ENCODE measurements around the gene WDFY4. TPM values are rescaled to one million over a fixed set of nuclear protein-coding genes. Genes with fewer than 3 reads are reported as not detected.

Gene WDFY4
- polyA plus RNA-seq, 1 donor from 2014 or later, result not detected

- TF ChIP-seq MXI1 (conservative IDR thresholded peaks at IDR 0.05; ENCODE audit: poor library complexity, severe bottlenecking) (no peak), TAF1 (IDR thresholded peaks at IDR 0.05; ENCODE audit: low read depth) (no peak), CTCF (IDR thresholded peaks at IDR 0.05; ENCODE audit: poor library complexity, severe bottlenecking) (no peak), SMC3 (conservative IDR thresholded peaks at IDR 0.05; ENCODE audit: poor library complexity) (no peak), EP300 (conservative IDR thresholded peaks at IDR 0.05; ENCODE audit: poor library complexity, severe bottlenecking) (no peak), RAD21 (conservative IDR thresholded peaks at IDR 0.05) (no peak)
- Histone ChIP-seq H3K9ac (ENCODE audit: low read length) (no peak overlapping the region), H3K79me2 (replicated peaks; ENCODE audit: insufficient read depth, low read length) (no peaks in the 10 kb centered on the region), H3K27ac (ENCODE audit: low read length) (no peak overlapping the region), H3K4me2 (ENCODE audit: low read length) (no peak overlapping the region), H3F3A (ENCODE audit: insufficient read depth, low read length, poor library complexity, severe bottlenecking) (no peaks in the 10 kb centered on the region), H4K20me1 (ENCODE audit: insufficient read depth) (no peaks in the 10 kb centered on the region), H3K4me3 (ENCODE audit: low read length) (no peak overlapping the region), H3K27me3 (ENCODE audit: insufficient read depth, low read depth, low read length) (no peaks in the 10 kb centered on the region), H3K36me3 (ENCODE audit: insufficient read depth, low read length) (no peaks in the 10 kb centered on the region), H2AFZ (ENCODE audit: low read depth, low read length) (no peak overlapping the region), H3K9me3 (ENCODE audit: low read length) (no peaks in the 10 kb centered on the region), H3K9me2 (ENCODE audit: insufficient read depth, low read length) (no peaks in the 10 kb centered on the region)
Observed at GRCh38 chr10:48881937-48882336, 197.3 kb downstream of the WDFY4 start.

GRCh38 chr10:48882881-48883280, 198.2 kb downstream of the WDFY4 start:
- Histone ChIP-seq H2AFZ (ENCODE audit: low read depth, low read length) (no peak overlapping the region), H3K9me3 (ENCODE audit: low read length) (no peaks in the 10 kb centered on the region), H3K9ac (ENCODE audit: low read length) (no peak overlapping the region), H3K4me3 (ENCODE audit: low read length) (no peak overlapping the region), H3K27ac (ENCODE audit: low read length) (no peak overlapping the region), H3K4me2 (ENCODE audit: low read length) (no peak overlapping the region), H3K27me3 (ENCODE audit: insufficient read depth, low read depth, low read length) (no peaks in the 10 kb centered on the region), H4K20me1 (ENCODE audit: insufficient read depth) (no peaks in the 10 kb centered on the region), H3K79me2 (replicated peaks; ENCODE audit: insufficient read depth, low read length) (no peaks in the 10 kb centered on the region), H3K9me2 (ENCODE audit: insufficient read depth, low read length) (no peaks in the 10 kb centered on the region), H3F3A (ENCODE audit: insufficient read depth, low read length, poor library complexity, severe bottlenecking) (no peaks in the 10 kb centered on the region), H3K36me3 (ENCODE audit: insufficient read depth, low read length) (no peaks in the 10 kb centered on the region)
- TF ChIP-seq REST (IDR thresholded peaks at IDR 0.05; ENCODE audit: borderline replicate concordance), result no peak
- TF ChIP-seq CTCF (IDR thresholded peaks at IDR 0.05; ENCODE audit: poor library complexity, severe bottlenecking), result no peak
- TF ChIP-seq POLR2AphosphoS5 (IDR thresholded peaks at IDR 0.05), result no peak
- TF ChIP-seq TAF1 (IDR thresholded peaks at IDR 0.05; ENCODE audit: low read depth), result no peak
- TF ChIP-seq MXI1 (conservative IDR thresholded peaks at IDR 0.05; ENCODE audit: poor library complexity, severe bottlenecking), result no peak
- TF ChIP-seq EZH2 (IDR thresholded peaks at IDR 0.05; ENCODE audit: borderline replicate concordance, insufficient read depth, low read length, poor library complexity, severe bottlenecking), result no peak
- TF ChIP-seq RAD21 (conservative IDR thresholded peaks at IDR 0.05), result no peak
- TF ChIP-seq EP300 (conservative IDR thresholded peaks at IDR 0.05; ENCODE audit: poor library complexity, severe bottlenecking), result no peak
- TF ChIP-seq SMC3 (conservative IDR thresholded peaks at IDR 0.05; ENCODE audit: poor library complexity), result no peak
